ENCODE measurements around the gene TNRC6C. TPM values are rescaled to one million over a fixed set of nuclear protein-coding genes. Genes with fewer than 3 reads are reported as not detected.

The TNRC6C gene
- total and polyA plus RNA-seq, 9 of the 15 experiments (the other 6 are each of a cell fraction or from before 2014, with no cell fraction given), result 0.20 to 4.9 (median 2.3) TPM

DNA sequence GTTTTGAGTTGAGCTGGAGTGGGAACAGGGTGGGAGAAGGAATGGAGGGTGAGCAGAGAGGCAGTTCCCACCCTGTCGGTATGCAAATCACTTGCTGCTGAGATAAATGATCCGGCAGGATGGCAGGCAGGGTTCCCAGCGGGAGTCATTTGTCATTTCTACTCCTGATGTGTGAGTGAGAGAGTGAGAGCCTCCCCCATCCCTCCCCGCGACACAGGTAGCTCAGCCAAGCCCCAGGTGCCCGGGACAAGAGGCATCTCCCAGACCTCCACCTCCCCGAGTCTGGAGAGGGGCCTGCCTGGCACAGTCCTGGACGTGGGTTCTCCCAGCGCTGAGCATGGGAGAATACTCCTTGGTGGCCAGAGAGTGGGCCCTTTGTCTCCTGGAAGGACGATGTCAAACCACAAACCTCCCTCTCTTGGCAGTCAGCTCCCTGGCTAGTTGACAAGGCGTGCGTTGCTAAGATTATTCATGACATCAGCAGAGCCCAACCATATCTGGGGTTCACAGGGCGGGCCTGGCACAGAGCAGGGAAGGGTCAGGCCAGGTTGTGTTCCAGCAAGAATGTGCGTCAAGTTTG, 33.7 kb upstream of the TNRC6C start (continued):
- TF ChIP-seq, protein P1, sequence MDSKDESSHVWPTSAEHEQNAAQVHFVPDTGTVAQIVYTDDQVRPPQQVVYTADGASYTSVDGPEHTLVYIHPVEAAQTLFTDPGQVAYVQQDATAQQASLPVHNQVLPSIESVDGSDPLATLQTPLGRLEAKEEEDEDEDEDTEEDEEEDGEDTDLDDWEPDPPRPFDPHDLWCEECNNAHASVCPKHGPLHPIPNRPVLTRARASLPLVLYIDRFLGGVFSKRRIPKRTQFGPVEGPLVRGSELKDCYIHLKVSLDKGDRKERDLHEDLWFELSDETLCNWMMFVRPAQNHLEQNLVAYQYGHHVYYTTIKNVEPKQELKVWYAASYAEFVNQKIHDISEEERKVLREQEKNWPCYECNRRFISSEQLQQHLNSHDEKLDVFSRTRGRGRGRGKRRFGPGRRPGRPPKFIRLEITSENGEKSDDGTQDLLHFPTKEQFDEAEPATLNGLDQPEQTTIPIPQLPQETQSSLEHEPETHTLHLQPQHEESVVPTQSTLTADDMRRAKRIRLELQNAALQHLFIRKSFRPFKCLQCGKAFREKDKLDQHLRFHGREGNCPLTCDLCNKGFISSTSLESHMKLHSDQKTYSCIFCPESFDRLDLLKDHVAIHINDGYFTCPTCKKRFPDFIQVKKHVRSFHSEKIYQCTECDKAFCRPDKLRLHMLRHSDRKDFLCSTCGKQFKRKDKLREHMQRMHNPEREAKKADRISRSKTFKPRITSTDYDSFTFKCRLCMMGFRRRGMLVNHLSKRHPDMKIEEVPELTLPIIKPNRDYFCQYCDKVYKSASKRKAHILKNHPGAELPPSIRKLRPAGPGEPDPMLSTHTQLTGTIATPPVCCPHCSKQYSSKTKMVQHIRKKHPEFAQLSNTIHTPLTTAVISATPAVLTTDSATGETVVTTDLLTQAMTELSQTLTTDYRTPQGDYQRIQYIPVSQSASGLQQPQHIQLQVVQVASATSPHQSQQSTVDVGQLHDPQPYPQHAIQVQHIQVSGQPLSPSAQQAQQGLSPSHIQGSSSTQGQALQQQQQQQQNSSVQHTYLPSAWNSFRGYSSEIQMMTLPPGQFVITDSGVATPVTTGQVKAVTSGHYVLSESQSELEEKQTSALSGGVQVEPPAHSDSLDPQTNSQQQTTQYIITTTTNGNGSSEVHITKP (IDR thresholded peaks at IDR 0.05; ENCODE audit: partially characterized antibody), result peak; percentile 29
- TF ChIP-seq CBFA2T2 (conservative IDR thresholded peaks at IDR 0.05), result peak; percentile 19; the same call in 1 of the 2 replicates
- TF ChIP-seq, protein P2, sequence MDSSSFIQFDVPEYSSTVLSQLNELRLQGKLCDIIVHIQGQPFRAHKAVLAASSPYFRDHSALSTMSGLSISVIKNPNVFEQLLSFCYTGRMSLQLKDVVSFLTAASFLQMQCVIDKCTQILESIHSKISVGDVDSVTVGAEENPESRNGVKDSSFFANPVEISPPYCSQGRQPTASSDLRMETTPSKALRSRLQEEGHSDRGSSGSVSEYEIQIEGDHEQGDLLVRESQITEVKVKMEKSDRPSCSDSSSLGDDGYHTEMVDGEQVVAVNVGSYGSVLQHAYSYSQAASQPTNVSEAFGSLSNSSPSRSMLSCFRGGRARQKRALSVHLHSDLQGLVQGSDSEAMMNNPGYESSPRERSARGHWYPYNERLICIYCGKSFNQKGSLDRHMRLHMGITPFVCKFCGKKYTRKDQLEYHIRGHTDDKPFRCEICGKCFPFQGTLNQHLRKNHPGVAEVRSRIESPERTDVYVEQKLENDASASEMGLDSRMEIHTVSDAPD (CRISPR knock-in tag; IDR thresholded peaks at IDR 0.05), result no peak
- no peak for TF ChIP-seq RBM15 (IDR thresholded peaks at IDR 0.05; ENCODE audit: insufficient read depth, low read length)
